NCI-H510A treated with DMSO at 0.1 percent for 48 hours (cell line): ENCODE data around the gene AGPAT1.
"Not testable (repeated sequence)": the region's sequence is repeated elsewhere in the genome, so short reads cannot be mapped to it uniquely, and the experiment has no call there.

Experiments used
- DNase-seq: peaks from one replicate; lab custom pipeline; 2025; lab: John Stamatoyannopoulos, UW

Gene AGPAT1

DNA sequence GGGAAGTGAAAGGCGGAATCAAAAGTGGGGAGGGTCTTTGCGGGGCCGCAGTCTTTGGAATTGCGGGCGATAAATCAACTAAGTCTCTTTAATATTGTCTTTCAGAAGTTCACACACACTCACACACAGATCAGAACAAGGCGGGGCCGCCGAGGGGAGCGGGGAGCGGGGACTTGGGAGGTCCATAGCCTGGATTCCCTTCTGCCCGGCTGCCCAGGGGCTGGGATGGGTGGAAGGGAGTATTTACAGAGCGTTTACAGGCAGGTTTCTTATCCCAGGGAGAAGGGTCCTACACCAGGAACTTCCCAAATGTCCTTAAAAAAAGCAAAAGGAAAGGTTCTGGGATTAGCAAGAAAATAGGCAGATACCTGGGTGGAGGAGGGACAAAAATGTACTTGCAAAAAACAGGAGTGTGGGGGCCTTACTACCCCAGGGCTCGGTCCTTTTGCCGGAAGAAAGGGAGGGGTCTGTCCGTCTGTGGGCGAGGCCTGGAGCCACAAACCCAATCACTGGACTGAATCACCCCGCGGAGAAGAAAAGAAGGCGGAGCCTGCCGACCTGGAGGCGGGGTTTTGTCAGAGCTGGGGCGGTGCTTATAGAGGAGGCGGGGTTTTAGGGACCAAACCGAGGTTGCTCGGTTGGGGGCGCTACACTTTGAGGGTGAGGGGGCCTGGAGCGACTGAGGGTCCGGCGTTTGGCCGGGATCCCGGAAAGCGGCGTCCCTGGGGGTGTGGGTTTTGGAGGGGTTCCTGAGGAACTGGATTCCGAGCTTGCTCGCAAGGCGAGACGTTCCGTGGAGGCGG, 27.4 kb downstream of the AGPAT1 start:
- DNase-seq, result no peak

DNA sequence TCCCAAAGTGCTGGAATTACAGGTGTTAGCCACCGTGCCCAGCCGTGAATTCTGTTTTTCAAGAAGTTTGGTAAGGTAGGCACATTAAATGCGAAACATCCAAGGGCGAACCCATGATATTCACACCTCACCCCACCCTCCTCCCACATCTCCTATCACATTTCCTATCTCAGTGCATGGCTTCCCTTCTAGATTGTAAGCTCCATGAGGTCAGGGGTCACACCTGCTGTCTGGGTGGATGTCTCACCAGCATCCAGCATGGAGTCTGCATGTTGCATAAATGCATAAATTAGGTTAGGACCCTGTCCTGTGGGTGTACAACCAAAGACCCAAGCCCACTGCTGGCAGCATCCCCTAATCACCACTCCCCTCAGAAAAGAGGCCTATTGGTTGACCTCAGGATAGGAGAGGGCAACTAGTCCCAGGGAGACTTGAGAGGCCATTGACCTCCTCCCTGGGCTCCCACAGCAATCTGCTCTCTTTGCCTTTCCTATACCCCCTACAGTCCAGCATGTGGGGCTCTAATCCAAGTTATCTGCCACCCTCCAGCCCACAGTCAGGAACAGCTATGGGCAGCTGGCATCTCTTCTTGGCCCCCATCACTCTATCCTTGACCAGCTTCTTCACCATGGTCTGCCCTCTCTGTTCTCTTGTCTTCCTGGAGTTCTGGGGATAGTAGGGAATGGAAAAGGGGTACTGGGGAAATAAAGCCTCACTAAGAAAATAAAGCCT, 28.3 kb downstream of the AGPAT1 start:
- DNase-seq, result no peak

DNA sequence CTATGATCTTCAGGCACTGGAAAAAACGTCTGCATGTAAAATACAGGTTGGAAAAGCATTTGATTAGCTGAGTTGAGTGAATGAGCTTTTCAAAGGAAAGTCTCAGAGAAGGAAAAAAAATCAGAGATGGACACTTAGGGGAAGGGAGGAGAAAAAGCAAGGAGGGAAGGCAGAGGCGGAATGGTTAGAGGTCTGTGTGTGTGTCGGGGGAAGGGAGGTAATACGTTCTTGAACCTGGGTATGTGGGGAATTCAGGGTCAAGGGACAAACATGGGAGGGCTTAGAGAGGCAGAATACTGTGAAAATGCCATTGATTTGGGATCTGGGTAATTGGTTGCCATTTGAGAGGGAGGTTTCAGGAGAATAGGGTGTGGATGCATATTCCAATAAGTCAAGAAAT, 29.2 kb downstream of the AGPAT1 start:
- no peak for DNase-seq

DNA sequence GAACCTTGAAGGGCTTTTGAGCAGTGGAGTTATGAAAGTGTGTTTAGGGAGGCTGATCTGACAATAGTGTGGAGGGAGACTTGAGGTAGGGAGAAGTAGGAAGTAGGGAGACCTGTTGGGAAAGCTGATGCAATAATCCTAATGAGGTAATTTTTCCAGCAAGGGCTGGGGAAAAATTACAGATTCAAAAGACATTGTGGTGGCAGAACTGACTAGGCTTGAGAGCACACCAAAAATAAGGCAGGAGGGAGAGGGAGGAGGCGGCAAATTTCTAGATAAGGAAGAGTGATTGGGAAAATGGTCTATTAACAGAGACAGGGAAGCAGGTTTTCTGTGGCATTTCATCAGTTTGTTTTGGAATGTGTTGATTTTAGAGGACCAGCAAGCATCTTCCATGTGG, 29.6 kb downstream of the AGPAT1 start:
- DNase-seq, result no peak

DNA sequence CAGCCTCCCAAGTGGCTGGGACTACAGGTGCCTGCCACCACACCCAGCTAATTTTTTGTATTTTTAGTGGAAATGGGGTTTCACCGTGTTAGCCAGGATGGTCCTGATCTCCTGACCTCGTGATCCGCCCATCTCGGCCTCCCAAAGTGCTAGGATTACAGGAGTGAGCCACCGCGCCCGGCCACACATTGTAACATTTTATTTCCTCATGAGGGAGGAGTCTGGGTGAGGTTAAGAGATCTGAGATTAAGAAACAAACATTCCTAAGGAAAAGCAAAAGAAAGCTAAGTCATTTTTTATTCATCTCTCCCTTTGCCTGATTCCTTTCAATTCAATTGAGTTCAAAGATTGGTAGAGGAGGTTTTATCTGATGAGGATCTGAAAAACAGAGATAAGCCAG, 31.6 kb downstream of the AGPAT1 start:
- DNase-seq, result not testable (repeated sequence)

DNA sequence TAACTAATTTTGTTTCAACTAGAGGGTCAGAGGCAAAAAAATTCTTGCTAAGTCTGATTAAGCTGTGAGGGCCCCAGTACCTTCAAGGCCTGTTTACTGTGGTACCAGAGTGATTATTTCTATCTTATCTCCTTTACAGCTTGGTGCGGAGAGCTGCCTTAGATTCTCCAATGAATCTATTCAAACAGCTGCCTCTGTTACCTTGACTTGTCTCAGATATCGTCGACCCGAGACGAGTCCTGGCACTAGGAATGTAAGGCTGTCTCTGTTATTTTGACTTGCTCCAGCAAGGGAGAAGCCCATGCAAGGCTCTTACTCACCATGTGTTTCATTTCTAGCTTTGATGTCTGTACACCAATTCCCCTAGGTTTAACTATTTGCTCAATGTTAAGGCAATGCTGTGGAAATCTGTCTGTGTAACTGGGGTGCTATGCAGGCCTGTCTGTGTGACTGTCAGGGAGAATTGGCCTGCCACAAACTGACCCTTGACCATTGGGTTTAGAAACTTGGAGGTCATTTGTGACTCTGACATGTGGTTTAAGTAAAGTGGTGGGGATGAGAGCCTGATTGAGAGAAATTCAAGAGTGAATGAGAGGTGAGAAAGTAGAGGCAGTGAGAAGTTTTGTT, 35.4 kb downstream of the AGPAT1 start:
- DNase-seq, result no peak

DNA sequence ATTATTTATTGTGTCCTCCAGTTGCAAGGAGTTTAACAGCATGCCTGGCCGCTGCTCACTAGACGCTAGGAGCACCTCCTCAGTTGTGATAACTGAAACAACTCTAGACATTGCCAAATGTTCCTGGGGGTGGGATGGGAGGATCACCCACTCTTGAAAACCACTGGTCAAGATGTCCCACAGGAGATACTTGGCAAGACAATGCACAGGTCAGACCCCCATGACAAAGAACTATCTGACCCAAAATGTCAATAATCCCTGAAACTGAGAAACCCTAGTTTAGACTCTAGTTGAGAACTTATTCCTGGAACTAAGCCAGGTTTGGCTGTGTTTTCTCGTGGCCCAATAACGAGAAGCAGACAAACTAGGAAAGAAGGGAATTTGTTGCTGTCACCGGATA, 36.3 kb downstream of the AGPAT1 start:
- DNase-seq, result no peak

DNA sequence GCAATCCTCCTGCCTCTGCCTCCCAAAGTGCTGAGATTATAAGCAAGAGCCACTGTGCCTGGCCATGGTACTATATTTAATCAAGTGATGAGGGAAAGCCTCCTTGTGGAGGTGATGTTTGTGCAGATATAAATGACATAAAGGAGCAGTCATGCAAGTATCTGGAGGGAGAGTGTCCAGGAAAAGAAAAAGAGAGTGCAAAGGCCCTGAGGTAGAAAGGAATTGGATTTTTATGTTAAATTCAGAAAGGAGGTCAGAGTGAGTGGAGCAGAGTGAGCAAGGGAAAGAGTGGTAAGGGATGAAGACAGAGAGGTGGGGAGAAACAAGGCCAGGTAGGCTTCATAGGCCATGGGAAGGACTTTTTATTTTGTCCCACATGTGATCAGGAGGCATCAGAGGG, 38.4 kb downstream of the AGPAT1 start:
- DNase-seq, result no peak

DNA sequence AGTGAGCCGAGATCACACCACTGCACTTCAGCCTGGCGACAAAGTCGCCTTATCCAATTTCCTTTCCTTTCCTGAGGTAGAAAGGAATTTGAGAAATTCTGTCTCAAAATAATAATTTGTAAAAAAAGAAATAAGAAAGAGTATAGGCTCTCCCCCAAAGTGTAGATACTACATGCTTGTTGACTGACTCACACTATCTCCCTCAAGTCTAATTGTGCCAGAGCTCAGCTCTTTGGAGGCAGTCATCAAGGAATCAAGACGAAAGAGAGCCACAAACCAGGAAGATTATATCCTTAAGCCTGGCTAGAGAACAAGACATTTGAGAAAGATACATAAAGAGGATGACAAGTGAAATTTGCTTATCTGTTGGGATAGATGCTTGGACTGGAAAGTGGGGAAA, 42.1 kb downstream of the AGPAT1 start:
- DNase-seq, result no peak

DNA sequence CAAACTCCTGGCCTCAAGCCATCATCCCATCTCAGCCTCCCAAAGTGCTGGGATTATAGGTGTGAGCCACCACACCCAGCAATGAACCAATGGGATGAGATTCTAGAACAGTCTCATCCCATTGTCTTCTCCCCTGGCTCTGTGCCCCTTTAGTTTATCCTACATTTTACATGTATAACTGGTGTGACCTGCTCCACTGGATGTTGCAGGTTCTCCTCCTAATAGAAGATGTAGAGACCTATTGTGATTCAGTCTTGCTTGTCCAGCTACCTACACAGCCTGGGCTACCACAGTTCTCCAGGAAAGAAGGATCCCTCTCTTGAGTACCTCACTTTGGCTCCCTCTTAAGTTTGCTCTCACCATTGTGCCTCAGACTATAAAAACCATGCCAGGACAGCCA, 43.8 kb downstream of the AGPAT1 start:
- no peak for DNase-seq

DNA sequence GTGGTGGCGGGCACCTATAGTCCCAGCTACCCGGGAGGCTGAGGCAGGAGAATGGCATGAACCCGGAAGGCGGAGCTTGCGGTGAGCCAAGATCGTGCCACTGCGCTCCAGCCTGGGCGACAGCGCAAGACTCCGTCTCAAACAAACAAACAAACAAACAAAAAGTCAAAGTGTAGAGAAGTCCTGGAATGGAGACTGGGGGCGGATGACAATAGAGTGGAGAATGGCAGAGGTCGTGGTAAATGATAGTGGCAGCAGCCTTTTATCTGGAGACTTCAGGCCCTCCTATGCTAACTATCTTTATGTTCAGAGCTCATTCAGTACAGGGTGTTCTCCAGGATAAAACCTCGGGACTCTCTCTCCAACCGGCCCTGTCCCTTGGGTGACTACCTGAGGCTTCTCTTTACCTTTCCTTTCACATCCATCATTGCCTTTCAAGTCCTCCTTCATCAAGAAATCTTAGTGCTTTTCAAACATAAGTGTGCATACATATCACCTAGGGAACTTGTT, 44.4 kb downstream of the AGPAT1 start:
- DNase-seq, result no peak

DNA sequence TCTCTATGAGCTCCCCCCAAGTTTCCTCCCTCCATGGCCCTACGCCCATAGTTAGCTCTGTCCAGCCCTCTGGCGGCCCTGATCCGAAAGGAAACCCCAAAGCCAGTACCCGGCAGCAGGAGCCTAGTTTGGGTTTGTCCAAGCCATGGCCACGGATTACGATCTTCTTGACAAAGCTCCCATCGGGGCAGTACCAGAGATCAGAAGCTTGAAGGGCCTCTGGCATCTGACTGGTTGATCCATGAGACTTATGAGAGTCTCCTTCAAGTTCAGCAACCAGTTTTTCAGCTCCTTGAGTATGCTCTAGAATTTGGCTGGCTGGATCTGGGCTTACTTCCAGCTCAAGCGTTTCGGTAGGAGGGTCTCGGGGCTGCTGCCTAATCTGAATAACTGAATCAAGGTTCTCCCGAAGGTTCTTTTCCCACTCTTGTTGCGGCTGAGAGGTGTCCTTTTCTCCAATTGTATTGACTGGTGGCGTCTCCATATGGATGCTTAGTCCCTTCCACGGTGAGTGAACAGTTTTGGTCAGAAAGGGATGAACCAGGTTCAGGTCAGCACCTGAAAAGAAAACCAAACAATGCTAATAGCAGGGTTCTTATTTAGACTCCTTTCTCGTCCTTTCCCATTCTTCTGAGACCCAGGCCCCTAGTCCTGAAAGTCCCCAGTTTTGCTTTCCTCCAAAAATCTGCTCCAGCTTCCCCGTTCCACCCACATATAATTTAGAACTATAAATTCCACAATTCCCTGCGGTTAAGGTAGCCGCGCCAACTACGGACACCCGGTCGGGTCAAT, 46.4 kb downstream of the AGPAT1 start:
- no peak for DNase-seq

DNA sequence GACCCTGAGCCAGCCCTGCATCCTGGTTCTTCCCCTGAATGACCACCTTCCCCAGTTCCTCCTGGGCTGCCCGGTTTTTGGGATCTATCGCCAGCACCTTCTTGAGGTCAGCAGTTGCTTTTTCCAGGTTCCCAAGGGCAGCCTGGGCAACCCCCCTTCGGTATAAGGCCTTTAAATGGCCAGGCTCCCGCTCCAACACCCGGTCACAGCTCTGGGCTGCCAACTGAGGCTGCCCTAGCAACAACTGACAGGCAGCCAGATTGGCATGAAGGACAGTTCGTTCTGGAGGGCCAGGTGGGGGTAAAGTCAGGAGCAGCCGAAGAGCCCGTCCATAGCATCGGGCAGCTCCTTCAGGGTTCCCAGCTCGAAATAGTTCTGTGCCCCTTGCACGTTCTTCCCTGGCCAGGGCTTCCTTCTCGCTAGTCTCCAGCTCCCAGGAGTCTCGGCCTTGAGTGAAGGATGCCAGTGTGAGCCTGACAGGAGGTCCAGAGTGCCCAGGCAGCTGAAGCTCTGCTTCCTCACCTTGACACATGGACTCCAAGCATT, 47.1 kb downstream of the AGPAT1 start:
- no peak for DNase-seq

DNA sequence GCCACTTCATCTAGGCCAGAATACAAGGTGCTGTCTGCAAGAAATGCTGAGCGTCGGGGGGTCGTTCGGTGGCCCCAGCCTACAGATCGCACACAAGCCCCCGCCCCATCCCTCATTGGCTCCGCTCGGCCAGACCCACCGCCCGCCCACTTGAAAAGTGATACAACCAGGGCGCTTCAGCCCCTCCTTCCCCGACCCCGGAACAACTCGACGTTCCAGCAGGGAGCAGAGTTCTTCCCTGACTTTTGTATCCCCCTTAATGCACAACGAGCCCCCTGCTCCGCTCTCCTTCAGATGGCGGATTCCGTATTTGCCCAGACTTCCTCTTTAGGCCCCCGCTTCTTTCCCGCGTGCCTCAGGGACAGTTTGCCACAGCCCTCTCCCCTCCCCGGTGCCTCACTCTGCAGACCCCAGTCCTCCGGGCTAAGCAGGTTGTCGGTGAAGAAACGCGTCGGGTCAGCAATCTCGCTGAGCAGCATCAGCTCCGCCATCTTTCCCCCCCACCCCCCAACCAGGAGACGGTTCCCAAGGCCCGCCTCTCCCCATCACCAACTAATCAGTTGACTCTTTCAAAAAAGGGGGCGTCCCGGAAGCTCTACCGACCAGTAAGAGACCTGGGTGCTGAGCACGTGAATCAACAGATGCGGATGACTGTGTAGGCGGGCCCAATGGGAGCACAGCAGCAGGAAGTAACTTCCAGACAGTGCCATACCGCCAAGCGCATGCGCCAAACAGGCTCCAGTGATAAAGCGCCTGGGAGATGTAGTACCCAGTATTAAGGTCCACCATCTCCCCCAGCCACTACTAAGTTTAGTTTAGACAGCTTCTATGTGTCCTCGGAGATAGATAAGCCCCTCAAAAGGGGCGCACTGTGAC, 47.9 kb downstream of the AGPAT1 start, which contains the start of gene ATF6B:
Gene ATF6B (minus strand): TSS at position 530 of the 876 bp plus-strand sequence. CDS start 39 bp downstream, at position 491.
- DNase-seq, result peak; percentile 100

DNA sequence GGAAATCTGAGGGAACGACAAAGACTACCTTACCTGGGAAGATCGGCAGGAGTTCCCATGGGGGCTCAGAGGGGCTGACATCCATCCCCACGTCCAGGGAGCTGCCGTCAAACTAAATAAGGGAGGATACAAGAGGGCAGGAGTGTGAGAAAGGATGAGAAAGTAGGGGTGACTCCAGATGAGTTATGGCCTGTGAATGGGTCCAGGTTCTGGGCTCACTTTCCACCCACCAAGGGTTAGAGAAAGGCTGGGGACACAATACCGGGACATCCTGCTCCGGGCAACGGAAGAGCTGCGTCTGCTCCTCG, 48.5 kb downstream of the AGPAT1 start:
- DNase-seq, result no peak

DNA sequence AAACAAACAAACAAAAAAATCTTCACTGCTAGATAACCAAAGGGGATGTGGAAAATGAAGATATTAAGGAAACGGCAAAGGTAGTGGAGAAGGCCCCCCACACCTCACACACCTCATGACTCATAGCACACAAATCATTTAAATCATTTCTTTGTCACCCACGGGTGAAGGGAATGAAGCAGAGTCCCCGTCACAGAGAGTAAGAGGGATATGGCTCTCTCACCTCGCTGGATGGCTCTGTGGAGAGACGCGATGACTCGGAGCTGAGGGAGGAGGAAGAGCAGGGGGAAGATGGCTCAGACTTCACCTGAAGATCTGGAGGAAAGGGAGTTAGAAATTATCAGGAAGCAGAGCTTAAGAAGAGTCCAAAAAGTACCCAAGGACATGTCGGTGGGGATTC, 49.0 kb downstream of the AGPAT1 start:
- no peak for DNase-seq

DNA sequence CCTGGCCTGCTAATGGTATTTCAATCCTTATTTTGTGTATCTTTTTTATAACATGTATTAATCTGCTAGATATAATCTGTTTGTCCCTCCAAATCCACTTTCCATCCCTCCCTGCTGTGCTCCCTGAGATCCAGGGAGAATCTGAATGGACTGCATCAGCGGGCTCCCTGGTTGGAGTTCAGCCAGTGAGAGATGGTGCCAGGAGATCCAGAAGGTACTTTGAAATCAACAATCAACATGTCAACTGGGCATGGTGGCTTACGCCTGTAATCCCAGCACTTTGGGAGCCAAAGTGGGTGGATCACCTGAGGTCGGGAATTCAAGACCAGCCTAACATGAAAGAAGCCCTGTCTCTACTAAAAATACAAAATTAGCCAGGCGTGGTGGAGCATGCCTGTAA, 52.2 kb downstream of the AGPAT1 start:
- DNase-seq, result no peak

DNA sequence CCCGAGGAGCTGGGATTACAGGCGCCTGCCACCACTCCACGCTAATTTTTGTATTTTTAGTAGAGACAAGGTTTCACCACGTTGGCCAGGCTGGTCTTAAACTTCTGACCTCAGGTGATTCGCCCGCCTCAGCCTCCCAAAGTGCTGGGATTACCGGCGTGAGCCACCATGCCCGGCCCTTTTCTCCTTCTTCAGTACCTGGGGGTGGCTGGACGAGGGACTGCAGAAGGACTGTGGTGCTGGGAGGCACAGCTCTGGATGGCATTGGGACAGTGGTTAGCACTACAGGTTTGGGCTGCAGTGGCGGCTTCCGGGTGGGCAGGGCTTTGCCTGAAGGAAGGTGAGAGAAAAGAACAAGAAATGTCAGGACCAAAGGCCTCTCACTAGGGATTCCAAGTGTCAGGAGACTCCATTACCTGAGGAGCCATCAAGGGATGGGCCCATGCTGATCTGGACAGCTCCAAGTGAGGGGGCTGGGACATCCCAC, 55.3 kb downstream of the AGPAT1 start:
- DNase-seq, result no peak

DNA sequence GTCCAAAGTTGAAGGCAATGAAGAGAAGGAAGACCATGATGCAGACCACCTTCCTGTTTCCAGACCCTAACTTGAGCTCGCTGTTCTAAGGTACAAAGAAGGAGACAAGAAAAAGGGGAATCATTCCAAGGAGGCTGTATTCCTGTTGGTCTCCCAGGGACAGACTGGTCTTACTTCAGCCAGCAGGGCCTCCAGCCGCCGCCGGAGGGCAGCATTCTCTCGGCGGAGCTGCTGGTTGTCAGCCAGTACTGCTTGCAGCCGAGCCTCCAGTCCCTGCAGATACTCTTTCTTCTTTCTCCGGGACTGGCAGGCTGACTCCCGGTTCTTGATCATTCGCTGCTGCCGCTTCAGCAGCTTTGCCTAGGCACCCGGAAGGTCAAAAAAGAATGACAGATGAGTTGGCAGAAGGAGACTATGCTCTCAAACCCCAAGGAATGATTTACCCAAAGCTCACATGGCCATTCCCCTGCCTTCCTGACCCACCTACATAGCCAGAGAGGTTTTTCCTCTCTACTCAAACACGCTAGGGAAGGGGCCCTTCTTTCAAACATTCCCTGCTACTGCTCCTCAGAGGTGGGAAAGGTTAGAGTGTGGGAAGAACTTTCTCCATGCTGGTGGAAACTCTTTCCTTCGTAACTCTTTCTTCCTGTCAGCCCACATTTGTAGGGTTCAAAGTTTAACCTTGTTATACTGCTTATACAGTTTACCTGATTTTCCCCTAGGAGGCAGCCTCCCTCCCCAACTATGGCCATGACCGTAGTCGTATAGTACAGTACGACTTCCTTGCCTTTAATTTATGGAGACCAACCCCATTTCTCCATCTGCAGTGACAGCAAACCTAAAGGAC, 56.9 kb downstream of the AGPAT1 start:
- DNase-seq, result peak; percentile 65
